ENCODE results near the gene GPRASP3. TPM values are rescaled to one million over a fixed set of nuclear protein-coding genes. Genes with fewer than 3 reads are reported as not detected.

GPRASP3 gene
- total RNA-seq, 1 experiment from 2014 or later, result 13.7 TPM

- peak overlapping the region; percentile 99 for H3K4me3 Mint-ChIP-seq
- ChIA-PET POLR2A (no interaction called here), CTCF (interaction anchor here (0.6 to 1.1 kb wide), 2 partner anchors 67 to 1177 kb away, joined by 3 to 4 read pairs; no protein-coding TSS in a partner anchor)
- H3K4me1 Mint-ChIP-seq, result peaks cover 5% of the 10 kb centered on the region
- no peaks in the 10 kb centered on the region for H3K27me3 Mint-ChIP-seq (ENCODE audit: low read depth)
- H3K27ac Mint-ChIP-seq, result peak overlapping the region; percentile 99
- peak; percentile 75 for DNase-seq (ENCODE audit: low spot score)
- peak; percentile 91 for ATAC-seq
- peaks cover 5% of the 10 kb centered on the region for H3K9me3 Mint-ChIP-seq
- peaks cover 6% of the 10 kb centered on the region for H3K36me3 Mint-ChIP-seq
- peak; percentile 96 for TF ChIP-seq CREM (CRISPR knock-in tag; IDR thresholded peaks at IDR 0.05)
- no peak for TF ChIP-seq FOXJ3 (CRISPR knock-in tag; IDR thresholded peaks at IDR 0.05; ENCODE audit: borderline replicate concordance)
Measured at GRCh38 chrX:102768987-102769761, 48.6 kb downstream of the GPRASP3 start.

Other genes with a start within 250 kb of the GPRASP3 start
- 0.46 to 0.82 TPM in 2 of 3 replicates, not detected in the other for gene TCP11X2, start 248.9 kb upstream of the GPRASP3 start, total RNA-seq (2021)
- 30.3 to 56.0 TPM (median 49.4 TPM) in 3 replicates for gene TMSB15A, start 204.0 kb upstream of the GPRASP3 start, total RNA-seq (2021)
- 13.2 to 13.6 TPM (median 13.5 TPM) in 3 replicates for gene ARMCX5, start 121.2 kb upstream of the GPRASP3 start, total RNA-seq (2021)
- 2.0 to 2.6 TPM (median 2.2 TPM) in 3 replicates for gene GPRASP1, start 69.3 kb upstream of the GPRASP3 start, total RNA-seq (2021)
- 18.5 to 20.0 TPM (median 18.9 TPM) in 3 replicates for gene GPRASP2, start 8.3 kb upstream of the GPRASP3 start, total RNA-seq (2021)
- gene RAB40AL, start 216.5 kb downstream of the GPRASP3 start, total RNA-seq (2021), result 0.20 TPM in 1 of 3 replicates, not detected in the others